Prostate gland (tissue), 2 donors: ENCODE measurements around the gene FABP6.

ENCODE experiments used
- POLR2A ChIP-seq: fragments of 450-650 bp; IDR thresholded peaks from one replicate; pipeline ENCODE4 v1.6.1; 2016; ENCODE audit warnings: antibody characterized with exemption, mild to moderate bottlenecking
- TF ChIP-seq, protein P1 (sequence below), 4 experiments: fragments of 200-600 bp in 2 of 4; fragments of 450-650 bp in 2 of 4; sonication (generic) in 2 of 4; IDR thresholded peaks; 1 replicate in 3 of 4; 2 replicates in 1 of 4; pipeline ENCODE4 v1.5.1; 2016 to 2019; ENCODE audit warnings: antibody characterized with exemption in 4 of 4, mild to moderate bottlenecking in 2 of 4, moderate library complexity in 2 of 4

DNA sequence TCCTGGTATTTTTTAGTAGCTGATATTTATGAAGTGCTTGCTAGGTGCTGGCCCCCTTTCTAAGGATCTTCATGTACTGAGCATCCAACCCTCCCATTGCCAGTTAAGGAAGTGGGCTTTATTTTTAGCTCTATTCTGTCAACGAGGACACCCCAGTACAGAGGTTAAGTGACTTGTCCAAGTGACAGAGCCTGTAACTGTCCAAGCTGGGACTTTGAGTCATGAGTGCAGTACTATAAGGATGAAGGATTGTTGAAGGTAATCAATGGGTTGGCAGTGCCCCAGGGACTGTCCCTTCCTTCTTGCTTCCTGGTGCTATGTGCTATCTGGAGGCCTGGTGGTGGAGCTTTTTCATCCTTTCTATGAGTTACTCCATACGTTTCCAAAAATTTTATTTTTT, 18.0 kb upstream of the FABP6 start:
- TF ChIP-seq, protein P1, sequence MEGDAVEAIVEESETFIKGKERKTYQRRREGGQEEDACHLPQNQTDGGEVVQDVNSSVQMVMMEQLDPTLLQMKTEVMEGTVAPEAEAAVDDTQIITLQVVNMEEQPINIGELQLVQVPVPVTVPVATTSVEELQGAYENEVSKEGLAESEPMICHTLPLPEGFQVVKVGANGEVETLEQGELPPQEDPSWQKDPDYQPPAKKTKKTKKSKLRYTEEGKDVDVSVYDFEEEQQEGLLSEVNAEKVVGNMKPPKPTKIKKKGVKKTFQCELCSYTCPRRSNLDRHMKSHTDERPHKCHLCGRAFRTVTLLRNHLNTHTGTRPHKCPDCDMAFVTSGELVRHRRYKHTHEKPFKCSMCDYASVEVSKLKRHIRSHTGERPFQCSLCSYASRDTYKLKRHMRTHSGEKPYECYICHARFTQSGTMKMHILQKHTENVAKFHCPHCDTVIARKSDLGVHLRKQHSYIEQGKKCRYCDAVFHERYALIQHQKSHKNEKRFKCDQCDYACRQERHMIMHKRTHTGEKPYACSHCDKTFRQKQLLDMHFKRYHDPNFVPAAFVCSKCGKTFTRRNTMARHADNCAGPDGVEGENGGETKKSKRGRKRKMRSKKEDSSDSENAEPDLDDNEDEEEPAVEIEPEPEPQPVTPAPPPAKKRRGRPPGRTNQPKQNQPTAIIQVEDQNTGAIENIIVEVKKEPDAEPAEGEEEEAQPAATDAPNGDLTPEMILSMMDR (IDR thresholded peaks at IDR 0.05) = no peak
- no peak for TF ChIP-seq POLR2A
